ENCODE measurements around the gene EMILIN3. TPM values are rescaled to one million over a fixed set of nuclear protein-coding genes. Genes with fewer than 3 reads are reported as not detected.

The EMILIN3 gene
- polyA plus RNA-seq, 2 of the 4 experiments (the other 2 are of a cell fraction): 0.06 to 0.58 TPM

DNA sequence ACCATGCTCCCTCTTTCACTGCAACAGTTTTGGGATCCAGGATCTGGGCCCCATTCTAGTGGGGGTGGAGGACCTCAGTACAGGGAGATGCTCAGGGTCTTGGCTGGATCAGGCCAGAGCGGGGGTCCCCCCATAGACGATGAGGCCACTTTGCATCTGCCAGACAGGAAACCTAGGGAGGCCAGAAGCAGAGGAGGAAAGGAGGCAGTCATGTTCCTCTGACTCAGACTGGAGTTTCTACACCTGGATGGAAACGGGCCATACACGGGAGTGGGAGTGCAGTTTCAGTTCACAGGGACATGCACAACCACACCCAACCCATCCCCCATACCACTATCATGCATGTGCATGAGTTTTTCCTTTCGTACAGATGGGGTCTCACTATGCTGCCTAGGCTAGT lies 3.6 kb upstream of the EMILIN3 start:
- Histone ChIP-seq H3K27ac (no peak overlapping the region), H3K4me1 (peaks cover 4% of the 10 kb centered on the region; the same call in 1 of the 3 replicates), H3K9me3 (no peaks in the 10 kb centered on the region), H3K4me2 (no peak overlapping the region), H3K4me3 (no peak overlapping the region)
- CTCF ChIA-PET: interaction anchor here (1.4 to 1.6 kb wide), 2 partner anchors 18 to 197 kb away, joined by 3 to 5 read pairs; no protein-coding TSS in a partner anchor
- WGBS (ENCODE audit: missing lambda C conversion rate): 67% methylated on average over 5 of the region's 5 CpGs
- TF ChIP-seq BHLHE40 (IDR thresholded peaks at IDR 0.05; ENCODE audit: low read depth, low read length) (no peak), CBX8 (IDR thresholded peaks at IDR 0.05) (no peak), RARB (CRISPR knock-in tag; IDR thresholded peaks at IDR 0.05) (no peak), EHF (CRISPR knock-in tag; IDR thresholded peaks at IDR 0.05) (no peak), RFX5 (IDR thresholded peaks at IDR 0.05) (no peak), JUN (IDR thresholded peaks at IDR 0.05) (no peak)
- TF ChIP-seq, protein P1, sequence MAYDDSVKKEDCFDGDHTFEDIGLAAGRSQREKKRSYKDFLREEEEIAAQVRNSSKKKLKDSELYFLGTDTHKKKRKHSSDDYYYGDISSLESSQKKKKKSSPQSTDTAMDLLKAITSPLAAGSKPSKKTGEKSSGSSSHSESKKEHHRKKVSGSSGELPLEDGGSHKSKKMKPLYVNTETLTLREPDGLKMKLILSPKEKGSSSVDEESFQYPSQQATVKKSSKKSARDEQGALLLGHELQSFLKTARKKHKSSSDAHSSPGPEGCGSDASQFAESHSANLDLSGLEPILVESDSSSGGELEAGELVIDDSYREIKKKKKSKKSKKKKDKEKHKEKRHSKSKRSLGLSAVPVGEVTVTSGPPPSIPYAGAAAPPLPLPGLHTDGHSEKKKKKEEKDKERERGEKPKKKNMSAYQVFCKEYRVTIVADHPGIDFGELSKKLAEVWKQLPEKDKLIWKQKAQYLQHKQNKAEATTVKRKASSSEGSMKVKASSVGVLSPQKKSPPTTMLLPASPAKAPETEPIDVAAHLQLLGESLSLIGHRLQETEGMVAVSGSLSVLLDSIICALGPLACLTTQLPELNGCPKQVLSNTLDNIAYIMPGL (CRISPR knock-in tag; IDR thresholded peaks at IDR 0.05; ENCODE audit: borderline replicate concordance): no peak
- TF ChIP-seq, protein P2, sequence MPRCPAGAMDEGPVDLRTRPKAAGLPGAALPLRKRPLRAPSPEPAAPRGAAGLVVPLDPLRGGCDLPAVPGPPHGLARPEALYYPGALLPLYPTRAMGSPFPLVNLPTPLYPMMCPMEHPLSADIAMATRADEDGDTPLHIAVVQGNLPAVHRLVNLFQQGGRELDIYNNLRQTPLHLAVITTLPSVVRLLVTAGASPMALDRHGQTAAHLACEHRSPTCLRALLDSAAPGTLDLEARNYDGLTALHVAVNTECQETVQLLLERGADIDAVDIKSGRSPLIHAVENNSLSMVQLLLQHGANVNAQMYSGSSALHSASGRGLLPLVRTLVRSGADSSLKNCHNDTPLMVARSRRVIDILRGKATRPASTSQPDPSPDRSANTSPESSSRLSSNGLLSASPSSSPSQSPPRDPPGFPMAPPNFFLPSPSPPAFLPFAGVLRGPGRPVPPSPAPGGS (IDR thresholded peaks at IDR 0.05): no peak
- TF ChIP-seq, protein P3, sequence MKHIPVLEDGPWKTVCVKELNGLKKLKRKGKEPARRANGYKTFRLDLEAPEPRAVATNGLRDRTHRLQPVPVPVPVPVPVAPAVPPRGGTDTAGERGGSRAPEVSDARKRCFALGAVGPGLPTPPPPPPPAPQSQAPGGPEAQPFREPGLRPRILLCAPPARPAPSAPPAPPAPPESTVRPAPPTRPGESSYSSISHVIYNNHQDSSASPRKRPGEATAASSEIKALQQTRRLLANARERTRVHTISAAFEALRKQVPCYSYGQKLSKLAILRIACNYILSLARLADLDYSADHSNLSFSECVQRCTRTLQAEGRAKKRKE (CRISPR knock-in tag; IDR thresholded peaks at IDR 0.05; ENCODE audit: low read depth): no peak
- TF ChIP-seq, protein P4, sequence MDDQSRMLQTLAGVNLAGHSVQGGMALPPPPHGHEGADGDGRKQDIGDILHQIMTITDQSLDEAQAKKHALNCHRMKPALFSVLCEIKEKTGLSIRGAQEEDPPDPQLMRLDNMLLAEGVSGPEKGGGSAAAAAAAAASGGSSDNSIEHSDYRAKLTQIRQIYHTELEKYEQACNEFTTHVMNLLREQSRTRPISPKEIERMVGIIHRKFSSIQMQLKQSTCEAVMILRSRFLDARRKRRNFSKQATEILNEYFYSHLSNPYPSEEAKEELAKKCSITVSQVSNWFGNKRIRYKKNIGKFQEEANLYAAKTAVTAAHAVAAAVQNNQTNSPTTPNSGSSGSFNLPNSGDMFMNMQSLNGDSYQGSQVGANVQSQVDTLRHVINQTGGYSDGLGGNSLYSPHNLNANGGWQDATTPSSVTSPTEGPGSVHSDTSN (IDR thresholded peaks at IDR 0.05): no peak
- TF ChIP-seq, protein P5, sequence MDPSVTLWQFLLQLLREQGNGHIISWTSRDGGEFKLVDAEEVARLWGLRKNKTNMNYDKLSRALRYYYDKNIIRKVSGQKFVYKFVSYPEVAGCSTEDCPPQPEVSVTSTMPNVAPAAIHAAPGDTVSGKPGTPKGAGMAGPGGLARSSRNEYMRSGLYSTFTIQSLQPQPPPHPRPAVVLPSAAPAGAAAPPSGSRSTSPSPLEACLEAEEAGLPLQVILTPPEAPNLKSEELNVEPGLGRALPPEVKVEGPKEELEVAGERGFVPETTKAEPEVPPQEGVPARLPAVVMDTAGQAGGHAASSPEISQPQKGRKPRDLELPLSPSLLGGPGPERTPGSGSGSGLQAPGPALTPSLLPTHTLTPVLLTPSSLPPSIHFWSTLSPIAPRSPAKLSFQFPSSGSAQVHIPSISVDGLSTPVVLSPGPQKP (IDR thresholded peaks at IDR 0.05; ENCODE audit: low read depth, low read length): no peak
- FAIRE-seq (no peak), DNase-seq (ENCODE audit: low read depth in 1 of 2, low spot score in 1 of 2) (no peak), ATAC-seq (no peak)
- POLR2A ChIA-PET: no interaction called here

DNA sequence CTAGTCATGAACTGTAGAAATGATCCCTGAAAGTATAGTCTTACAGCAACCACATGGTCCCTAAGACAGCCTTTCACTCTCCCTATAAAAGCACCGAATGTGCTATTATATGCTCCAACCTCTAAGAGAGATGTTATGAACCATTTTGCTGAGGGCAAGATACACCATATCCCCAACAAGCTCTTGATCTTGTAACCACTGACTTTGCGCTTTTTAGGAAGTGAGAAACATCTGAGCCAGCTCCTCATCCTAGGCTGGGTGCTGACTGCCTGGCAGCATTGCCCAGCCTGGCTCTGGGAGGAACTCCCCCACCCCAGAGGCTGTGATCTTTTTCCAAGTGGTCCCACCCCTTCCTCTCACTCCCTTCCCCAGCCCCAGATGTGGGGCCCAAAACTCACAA lies 3.1 kb upstream of the EMILIN3 start:
- ATAC-seq: no peak
- ChIA-PET CTCF (interaction anchor here (0.6 to 1.6 kb wide), 5 partner anchors 11 to 197 kb away, joined by 3 to 5 read pairs (median 3); no protein-coding TSS in a partner anchor), POLR2A (no interaction called here)
- 66% methylated on average over 2 of the region's 2 CpGs for WGBS (ENCODE audit: missing lambda C conversion rate)
- no peak for DNase-seq (ENCODE audit: low read depth in 1 of 2, low spot score in 1 of 2)
- Histone ChIP-seq H3K27ac (no peak overlapping the region), H3K4me1 (peaks cover 4% of the 10 kb centered on the region; the same call in 1 of the 3 replicates), H3K4me2 (no peak overlapping the region), H3K9me3 (no peaks in the 10 kb centered on the region), H3K4me3 (no peak overlapping the region)
- TF ChIP-seq, protein P6, sequence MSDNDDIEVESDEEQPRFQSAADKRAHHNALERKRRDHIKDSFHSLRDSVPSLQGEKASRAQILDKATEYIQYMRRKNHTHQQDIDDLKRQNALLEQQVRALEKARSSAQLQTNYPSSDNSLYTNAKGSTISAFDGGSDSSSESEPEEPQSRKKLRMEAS (IDR thresholded peaks at IDR 0.05): no peak
- TF ChIP-seq EP300 (IDR thresholded peaks at IDR 0.05) (no peak), ZFP36 (IDR thresholded peaks at IDR 0.05; ENCODE audit: borderline replicate concordance, partially characterized antibody) (no peak), MAZ (IDR thresholded peaks at IDR 0.05; ENCODE audit: borderline replicate concordance, low read depth, low read length) (no peak), ZC3H11A (IDR thresholded peaks at IDR 0.05) (no peak), HOXB13 (CRISPR knock-in tag; IDR thresholded peaks at IDR 0.05; ENCODE audit: low read depth) (no peak), BHLHE40 (IDR thresholded peaks at IDR 0.05; ENCODE audit: low read depth, low read length) (no peak), CBX2 (IDR thresholded peaks at IDR 0.05; ENCODE audit: borderline replicate concordance, low read depth) (no peak), NFE2L2 (conservative IDR thresholded peaks at IDR 0.05; ENCODE audit: low read length) (no peak), SMC3 (IDR thresholded peaks at IDR 0.05) (no peak)
- TF ChIP-seq, protein P5 (IDR thresholded peaks at IDR 0.05; ENCODE audit: low read depth, low read length): no peak
- FAIRE-seq: no peak
